Esophagus squamous epithelium (tissue), 4 donors: Measurements from ENCODE around the gene SORCS1.

Experiments
- CTCF ChIP-seq, 6 experiments: fragments of 450-650 bp in 4 of 6; fragments of 200-600 bp in 2 of 6; sonication (generic) in 2 of 6; IDR thresholded peaks; one replicate each; pipeline ENCODE4 v1.5.1; 2016 to 2019; ENCODE audit warnings: antibody characterized with exemption in 6 of 6, mild to moderate bottlenecking in 4 of 6, moderate library complexity in 4 of 6
- POLR2A ChIP-seq, 4 donors: fragments of 450-650 bp; IDR thresholded peaks; one replicate each; pipeline ENCODE4 v1.6.1; 2017; ENCODE audit warnings: antibody characterized with exemption in 4 of 4, mild to moderate bottlenecking in 4 of 4, moderate library complexity in 3 of 4

GRCh38 chr10:106815427-106816043, 349.0 kb downstream of the SORCS1 start:
- no peak for TF ChIP-seq CTCF (IDR thresholded peaks at IDR 0.05)
- TF ChIP-seq POLR2A (IDR thresholded peaks at IDR 0.05): no peak
